B cell (primary cell): Measurements from ENCODE around the gene SACM1L.

ENCODE experiments used
- EZH2 ChIP-seq: IDR thresholded peaks from 2 replicates; pipeline ENCODE4 v1.6.1; 2012; ENCODE audit warnings: borderline replicate concordance, low read depth, mild to moderate bottlenecking, moderate library complexity, low read length; ENCODE audit not compliant: insufficient read depth, poor library complexity, severe bottlenecking
- TF ChIP-seq, protein P1 (sequence below): fragments of 200-600 bp; IDR thresholded peaks from one replicate; pipeline ENCODE4 v1.8.0; 2022; ENCODE audit warnings: antibody characterized with exemption, mild to moderate bottlenecking

DNA sequence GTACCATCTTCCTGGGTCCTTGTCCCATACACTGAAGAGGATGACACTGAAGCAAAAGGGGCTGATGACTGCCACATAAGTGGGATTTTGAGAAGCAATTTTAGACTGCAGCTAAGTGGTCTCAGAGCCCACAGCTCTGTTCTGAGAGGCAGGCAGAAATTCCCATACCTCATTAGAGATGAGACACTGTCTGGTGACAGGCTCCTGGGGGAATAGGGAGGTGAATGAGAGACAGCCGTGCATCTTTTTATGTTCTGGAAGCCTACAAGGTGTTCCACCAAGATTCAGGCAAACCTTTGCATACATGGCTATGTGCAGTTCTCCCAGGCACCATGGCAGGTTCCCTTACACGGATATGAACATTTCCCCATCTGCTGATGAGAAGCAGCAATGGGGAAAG is 47.4 kb upstream of the SACM1L start:
- TF ChIP-seq, protein P1, sequence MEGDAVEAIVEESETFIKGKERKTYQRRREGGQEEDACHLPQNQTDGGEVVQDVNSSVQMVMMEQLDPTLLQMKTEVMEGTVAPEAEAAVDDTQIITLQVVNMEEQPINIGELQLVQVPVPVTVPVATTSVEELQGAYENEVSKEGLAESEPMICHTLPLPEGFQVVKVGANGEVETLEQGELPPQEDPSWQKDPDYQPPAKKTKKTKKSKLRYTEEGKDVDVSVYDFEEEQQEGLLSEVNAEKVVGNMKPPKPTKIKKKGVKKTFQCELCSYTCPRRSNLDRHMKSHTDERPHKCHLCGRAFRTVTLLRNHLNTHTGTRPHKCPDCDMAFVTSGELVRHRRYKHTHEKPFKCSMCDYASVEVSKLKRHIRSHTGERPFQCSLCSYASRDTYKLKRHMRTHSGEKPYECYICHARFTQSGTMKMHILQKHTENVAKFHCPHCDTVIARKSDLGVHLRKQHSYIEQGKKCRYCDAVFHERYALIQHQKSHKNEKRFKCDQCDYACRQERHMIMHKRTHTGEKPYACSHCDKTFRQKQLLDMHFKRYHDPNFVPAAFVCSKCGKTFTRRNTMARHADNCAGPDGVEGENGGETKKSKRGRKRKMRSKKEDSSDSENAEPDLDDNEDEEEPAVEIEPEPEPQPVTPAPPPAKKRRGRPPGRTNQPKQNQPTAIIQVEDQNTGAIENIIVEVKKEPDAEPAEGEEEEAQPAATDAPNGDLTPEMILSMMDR: no peak
- no peak for TF ChIP-seq EZH2
